Mucosa of stomach (tissue), 1 donor: ENCODE measurements around the gene SIPA1L2.
"Not testable (repeated sequence)": the region's sequence is repeated elsewhere in the genome, so short reads cannot be mapped to it uniquely, and the experiment has no call there.

ENCODE experiments used
- H3K27me3 ChIP-seq: one replicate; pipeline ENCODE4 v1.7.0; 2013; ENCODE audit warnings: mild to moderate bottlenecking, low read length; ENCODE audit not compliant: control insufficient read depth, insufficient read depth
- H3K36me3 ChIP-seq: one replicate; pipeline ENCODE4 v1.7.0; 2013; ENCODE audit warnings: low read length; ENCODE audit not compliant: control insufficient read depth, insufficient read depth
- H3K4me1 ChIP-seq: one replicate; pipeline ENCODE4 v1.7.0; 2013; ENCODE audit warnings: mild to moderate bottlenecking, low read length; ENCODE audit not compliant: control insufficient read depth, insufficient read depth
- H3K4me3 ChIP-seq: one replicate; pipeline ENCODE4 v1.7.0; 2013; ENCODE audit warnings: low read length
- H3K9ac ChIP-seq: one replicate; pipeline ENCODE4 v1.7.0; 2013; ENCODE audit warnings: mild to moderate bottlenecking, low read length, moderate library complexity
- H3K9me3 ChIP-seq: one replicate; pipeline ENCODE4 v1.7.0; 2013; ENCODE audit warnings: mild to moderate bottlenecking, low read length, moderate library complexity; ENCODE audit not compliant: control insufficient read depth
- donor health status: Pancreatic carcinoma.

SIPA1L2 gene

GRCh38 chr1:232610902-232611745 lies 18.8 kb downstream of the SIPA1L2 start:
- H3K4me3 ChIP-seq, H3K36me3 ChIP-seq, H3K9me3 ChIP-seq, H3K27me3 ChIP-seq, H3K9ac ChIP-seq, H3K4me1 ChIP-seq: not testable (repeated sequence)

- Histone ChIP-seq H3K4me3 (no peak overlapping the region), H3K4me1 (no peaks in the 10 kb centered on the region), H3K9me3 (no peaks in the 10 kb centered on the region), H3K36me3 (no peaks in the 10 kb centered on the region), H3K27me3 (no peaks in the 10 kb centered on the region), H3K9ac (no peak overlapping the region)
Measured at GRCh38 chr1:232610192-232610901, 19.6 kb downstream of the SIPA1L2 start.

GRCh38 chr1:232608427-232608826 lies 21.5 kb downstream of the SIPA1L2 start:
- no peaks in the 10 kb centered on the region for H3K36me3 ChIP-seq
- H3K9me3 ChIP-seq: no peaks in the 10 kb centered on the region
- H3K27me3 ChIP-seq: no peaks in the 10 kb centered on the region
- no peak overlapping the region for H3K4me3 ChIP-seq
- H3K4me1 ChIP-seq: no peaks in the 10 kb centered on the region
- no peak overlapping the region for H3K9ac ChIP-seq

GRCh38 chr1:232602622-232603021 lies 27.3 kb downstream of the SIPA1L2 start:
- Histone ChIP-seq H3K4me1 (no peaks in the 10 kb centered on the region), H3K9me3 (no peaks in the 10 kb centered on the region), H3K9ac (no peak overlapping the region), H3K4me3 (no peak overlapping the region), H3K27me3 (no peaks in the 10 kb centered on the region), H3K36me3 (no peaks in the 10 kb centered on the region)

- Histone ChIP-seq H3K4me1 (no peaks in the 10 kb centered on the region), H3K9ac (no peak overlapping the region), H3K27me3 (no peaks in the 10 kb centered on the region), H3K9me3 (no peaks in the 10 kb centered on the region), H3K4me3 (no peak overlapping the region), H3K36me3 (no peaks in the 10 kb centered on the region)
Measured at GRCh38 chr1:232600424-232601258, 29.3 kb downstream of the SIPA1L2 start.

- H3K9me3 ChIP-seq: no peaks in the 10 kb centered on the region
- H3K4me3 ChIP-seq: no peak overlapping the region
- H3K4me1 ChIP-seq: no peaks in the 10 kb centered on the region
- no peaks in the 10 kb centered on the region for H3K36me3 ChIP-seq
- no peak overlapping the region for H3K9ac ChIP-seq
- H3K27me3 ChIP-seq: no peaks in the 10 kb centered on the region
Measured at GRCh38 chr1:232599178-232600041, 30.5 kb downstream of the SIPA1L2 start.

GRCh38 chr1:232598837-232599177 lies 31.1 kb downstream of the SIPA1L2 start:
- Histone ChIP-seq H3K4me1 (no peaks in the 10 kb centered on the region), H3K27me3 (no peaks in the 10 kb centered on the region), H3K9me3 (no peaks in the 10 kb centered on the region), H3K9ac (no peak overlapping the region), H3K4me3 (no peak overlapping the region), H3K36me3 (no peaks in the 10 kb centered on the region)

- Histone ChIP-seq H3K4me1 (no peaks in the 10 kb centered on the region), H3K4me3 (no peak overlapping the region), H3K9me3 (no peaks in the 10 kb centered on the region), H3K9ac (no peak overlapping the region), H3K36me3 (no peaks in the 10 kb centered on the region), H3K27me3 (no peaks in the 10 kb centered on the region)
Measured at GRCh38 chr1:232598133-232598532, 31.8 kb downstream of the SIPA1L2 start.

GRCh38 chr1:232597721-232598120 lies 32.2 kb downstream of the SIPA1L2 start:
- H3K4me3 ChIP-seq: no peak overlapping the region
- no peaks in the 10 kb centered on the region for H3K36me3 ChIP-seq
- no peaks in the 10 kb centered on the region for H3K27me3 ChIP-seq
- H3K4me1 ChIP-seq: no peaks in the 10 kb centered on the region
- no peak overlapping the region for H3K9ac ChIP-seq
- H3K9me3 ChIP-seq: no peaks in the 10 kb centered on the region

- Histone ChIP-seq H3K9ac (no peak overlapping the region), H3K36me3 (no peaks in the 10 kb centered on the region), H3K4me3 (no peak overlapping the region), H3K27me3 (no peaks in the 10 kb centered on the region), H3K9me3 (no peaks in the 10 kb centered on the region), H3K4me1 (no peaks in the 10 kb centered on the region)
Measured at GRCh38 chr1:232596666-232597303, 33.1 kb downstream of the SIPA1L2 start.
